GM23338 (cell line): ENCODE data around the gene AZGP1. TPM values are rescaled to one million over a fixed set of nuclear protein-coding genes. Genes with fewer than 3 reads are reported as not detected.
"Not testable (repeated sequence)": the region's sequence is repeated elsewhere in the genome, so short reads cannot be mapped to it uniquely, and the experiment has no call there.

Experiments
- ATAC-seq: fragments of 200-7000 bp; cut with Tn5 transposase; 3 replicates; pipeline ENCODE4 v1.9.1; 2020
- DNase-seq: peaks from one replicate; pipeline ENCODE4 v3.0.0-alpha.2; 2015; ENCODE audit warnings: low spot score
- H2AFZ ChIP-seq: fragments of 200-600 bp; sonication (generic); 2 replicates; pipeline ENCODE4 v1.8.0; 2016; ENCODE audit warnings: antibody characterized with exemption, mild to moderate bottlenecking, moderate library complexity
- H3F3A ChIP-seq: fragments of 200-600 bp; sonication (generic); replicated peaks from 2 replicates; pipeline ENCODE4 v1.8.0; 2017; ENCODE audit warnings: antibody characterized with exemption, mixed run types, low read depth
- H3K27ac ChIP-seq: fragments of 200-600 bp; sonication (generic); 2 replicates; pipeline ENCODE4 v1.6.1; 2016; ENCODE audit warnings: low read depth
- H3K27me3 ChIP-seq: fragments of 200-600 bp; sonication (generic); 2 replicates; pipeline ENCODE4 v1.8.0; 2016; ENCODE audit warnings: mild to moderate bottlenecking, mixed run types, moderate library complexity; ENCODE audit not compliant: insufficient read depth
- H3K36me3 ChIP-seq: fragments of 200-600 bp; sonication (generic); 2 replicates; pipeline ENCODE4 v1.8.0; 2016; ENCODE audit warnings: mild to moderate bottlenecking; ENCODE audit not compliant: insufficient read depth
- H3K4me1 ChIP-seq: fragments of 200-600 bp; sonication (generic); 2 replicates; pipeline ENCODE4 v1.8.0; 2016; ENCODE audit warnings: mild to moderate bottlenecking, moderate library complexity; ENCODE audit not compliant: insufficient read depth
- H3K4me2 ChIP-seq: fragments of 200-600 bp; sonication (generic); 2 replicates; pipeline ENCODE4 v1.7.1; 2017; ENCODE audit warnings: mixed run types
- H3K4me3 ChIP-seq: fragments of 200-600 bp; sonication (generic); 2 replicates; pipeline ENCODE4 v1.6.1; 2016; ENCODE audit warnings: mixed run types
- H3K79me2 ChIP-seq: fragments of 200-600 bp; sonication (generic); replicated peaks from 2 replicates; pipeline ENCODE4 v1.8.0; 2017; ENCODE audit warnings: mild to moderate bottlenecking; ENCODE audit not compliant: insufficient read depth
- H3K9me2 ChIP-seq: fragments of 200-600 bp; sonication (generic); 2 replicates; pipeline ENCODE4 v1.8.0; 2017; ENCODE audit not compliant: insufficient read depth
- H4K20me1 ChIP-seq: fragments of 200-600 bp; sonication (generic); replicated peaks from 2 replicates; pipeline ENCODE4 v1.8.0; 2017; ENCODE audit warnings: mild to moderate bottlenecking; ENCODE audit not compliant: insufficient read depth
- H3K27ac Mint-ChIP-seq: 2 replicates; pipeline ENCODE4 v1.8.0; 2020; ENCODE audit warnings: inconsistent platforms, mild to moderate bottlenecking, moderate library complexity, mixed read lengths
- H3K27me3 Mint-ChIP-seq: 3 replicates; pipeline ENCODE4 v1.8.0; 2022; ENCODE audit warnings: low read depth, mild to moderate bottlenecking, moderate library complexity, mixed read lengths, inconsistent platforms; ENCODE audit not compliant: insufficient read depth, poor library complexity
- H3K36me3 Mint-ChIP-seq: 3 replicates; pipeline ENCODE4 v1.8.0; 2021; ENCODE audit warnings: low read depth, mild to moderate bottlenecking, inconsistent platforms, moderate library complexity, mixed read lengths
- H3K4me1 Mint-ChIP-seq: 3 replicates; pipeline ENCODE4 v1.8.0; 2020; ENCODE audit warnings: mild to moderate bottlenecking, inconsistent platforms, mixed read lengths
- H3K4me3 Mint-ChIP-seq: 3 replicates; pipeline ENCODE4 v1.8.0; 2021; ENCODE audit warnings: moderate library complexity, mild to moderate bottlenecking, inconsistent platforms, mixed read lengths
- H3K9me3 Mint-ChIP-seq: 3 replicates; pipeline ENCODE4 v1.8.0; 2020; ENCODE audit warnings: moderate library complexity, mild to moderate bottlenecking, inconsistent platforms, mixed read lengths
- CREB1 ChIP-seq: fragments of 250-450 bp; sonication (Bioruptor Pico); IDR thresholded peaks from 2 replicates; pipeline ENCODE4 v1.5.0; 2020; ENCODE audit warnings: low read depth, mild to moderate bottlenecking, moderate library complexity
- EZH2 ChIP-seq: fragments of 200-600 bp; sonication (generic); IDR thresholded peaks from one replicate; pipeline ENCODE4 v1.8.0; 2017; ENCODE audit warnings: antibody characterized with exemption, mild to moderate bottlenecking, low read depth; ENCODE audit not compliant: unreplicated experiment
- EZH2phosphoT487 ChIP-seq: fragments of 200-600 bp; sonication (generic); IDR thresholded peaks from one replicate; pipeline ENCODE4 v1.8.1; 2018; ENCODE audit warnings: antibody characterized with exemption; ENCODE audit not compliant: unreplicated experiment
- JUNB ChIP-seq: IDR thresholded peaks from one replicate; pipeline ENCODE4 v1.6.1; 2016; ENCODE audit warnings: antibody characterized with exemption; ENCODE audit not compliant: unreplicated experiment
- NANOG ChIP-seq: IDR thresholded peaks from 2 replicates; pipeline ENCODE4 v1.6.1; 2016; ENCODE audit warnings: antibody characterized with exemption, borderline replicate concordance
- POLR2AphosphoS5 ChIP-seq: IDR thresholded peaks from 2 replicates; pipeline ENCODE4 v1.6.1; 2016; ENCODE audit warnings: antibody characterized with exemption, low read depth
- STAT1 ChIP-seq: IDR thresholded peaks from one replicate; pipeline ENCODE4 v1.6.1; 2016; ENCODE audit warnings: antibody characterized with exemption; ENCODE audit not compliant: unreplicated experiment
- ZNF331 ChIP-seq: fragments of 250-450 bp; sonication (Bioruptor Pico); IDR thresholded peaks from 2 replicates; pipeline ENCODE4 v1.5.0; 2020; ENCODE audit warnings: low read depth, mild to moderate bottlenecking, moderate library complexity
- polyA plus RNA-seq: library from polyadenylated mRNA; unstranded; fragments of >200 nt; fragmentation: Nextera tagmentation; extraction: Ambion mirVana; gene quantifications from 2 replicates; pipeline ENCODE4 v1.2.1, GENCODE V29; 2016
- total RNA-seq: library from RNA; depleted of rRNA; stranded (reverse); fragments of >200 nt; shearing (Covaris generic); gene quantifications from 2 replicates; pipeline ENCODE4 v1.2.3, GENCODE V29; 2014
- TF ChIP-seq, protein P1 (sequence below): fragments of 250-450 bp; sonication (Bioruptor Pico); IDR thresholded peaks from 2 replicates; pipeline ENCODE4 v1.5.0; 2020; ENCODE audit warnings: mild to moderate bottlenecking, moderate library complexity
- TF ChIP-seq, protein P2 (sequence below): IDR thresholded peaks from 2 replicates; pipeline ENCODE4 v1.6.1; 2016; ENCODE audit warnings: antibody characterized with exemption

AZGP1 gene
- total and polyA plus RNA-seq, 2 experiments from 2014 or later: 0.17 to 1.3 TPM

DNA sequence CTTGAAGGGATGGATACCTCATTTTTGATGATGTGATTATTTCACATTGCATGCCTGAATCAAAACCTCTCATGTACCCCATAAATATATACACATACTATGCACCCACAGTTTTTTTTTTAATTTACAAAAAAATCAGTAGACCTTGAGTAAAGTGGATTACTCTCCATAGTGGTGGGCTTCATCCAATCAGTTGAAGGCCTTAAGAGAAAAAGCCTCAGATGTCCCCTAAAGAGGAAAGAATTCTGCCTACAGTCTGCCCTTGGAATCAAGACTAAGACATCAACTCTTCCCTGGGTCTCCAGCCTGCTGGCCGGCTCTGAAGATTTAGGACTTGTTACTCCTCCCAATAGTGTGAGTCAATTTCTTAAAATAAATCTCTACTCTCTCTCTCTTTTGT, 1.1 kb downstream of the AZGP1 start:
- H3K27ac ChIP-seq: no peak overlapping the region

DNA sequence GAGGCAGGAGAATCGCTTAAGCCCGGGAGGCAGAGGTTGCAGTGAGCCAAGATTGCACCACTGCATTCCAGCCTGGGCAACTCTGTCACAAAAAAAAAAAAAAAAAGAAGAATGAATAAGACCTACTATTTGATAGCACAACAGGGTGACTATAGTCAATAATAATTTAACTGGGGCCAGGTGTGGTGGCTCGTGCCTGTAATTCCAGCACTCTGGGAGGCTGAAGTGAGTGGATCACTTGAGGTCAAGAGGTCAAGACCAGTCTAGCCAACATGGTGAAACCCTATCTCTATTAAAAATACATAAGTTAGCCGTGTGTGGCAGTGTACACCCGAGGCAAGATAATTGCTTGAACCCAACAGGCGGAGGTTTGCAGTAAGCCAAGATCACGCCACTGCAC, 2.0 kb downstream of the AZGP1 start:
- H3K4me3 ChIP-seq, H3F3A ChIP-seq, H4K20me1 ChIP-seq, ATAC-seq, H3K9me2 ChIP-seq, H3K27me3 ChIP-seq, H3K27me3 Mint-ChIP-seq, H3K4me1 ChIP-seq, H3K36me3 Mint-ChIP-seq, H3K4me1 Mint-ChIP-seq, H3K9me3 Mint-ChIP-seq, DNase-seq, H3K27ac ChIP-seq, H3K79me2 ChIP-seq, H3K27ac Mint-ChIP-seq, H2AFZ ChIP-seq, H3K4me3 Mint-ChIP-seq, H3K4me2 ChIP-seq, H3K36me3 ChIP-seq: not testable (repeated sequence)

More for the DNA sequence above, 1.1 kb downstream of the AZGP1 start:
- ATAC-seq (no peak), DNase-seq (no peak)
- no peaks in the 10 kb centered on the region for H3K9me3 Mint-ChIP-seq
- Histone ChIP-seq H4K20me1 (no peaks in the 10 kb centered on the region), H2AFZ (no peak overlapping the region), H3K36me3 (no peaks in the 10 kb centered on the region), H3K27me3 (no peaks in the 10 kb centered on the region), H3K4me1 (peaks cover 3% of the 10 kb centered on the region; the same call in 1 of the 2 replicates), H3K4me2 (no peak overlapping the region), H3F3A (no peaks in the 10 kb centered on the region), H3K4me3 (no peak overlapping the region), H3K79me2 (no peaks in the 10 kb centered on the region), H3K9me2 (peaks cover 6% of the 10 kb centered on the region; the same call in 1 of the 2 replicates)
- no peak overlapping the region for H3K4me3 Mint-ChIP-seq
- TF ChIP-seq NANOG (no peak), EZH2phosphoT487 (no peak), STAT1 (no peak), POLR2AphosphoS5 (no peak), CREB1 (CRISPR knock-in tag) (no peak), JUNB (no peak), EZH2 (no peak), ZNF331 (no peak)
- TF ChIP-seq, protein P1, sequence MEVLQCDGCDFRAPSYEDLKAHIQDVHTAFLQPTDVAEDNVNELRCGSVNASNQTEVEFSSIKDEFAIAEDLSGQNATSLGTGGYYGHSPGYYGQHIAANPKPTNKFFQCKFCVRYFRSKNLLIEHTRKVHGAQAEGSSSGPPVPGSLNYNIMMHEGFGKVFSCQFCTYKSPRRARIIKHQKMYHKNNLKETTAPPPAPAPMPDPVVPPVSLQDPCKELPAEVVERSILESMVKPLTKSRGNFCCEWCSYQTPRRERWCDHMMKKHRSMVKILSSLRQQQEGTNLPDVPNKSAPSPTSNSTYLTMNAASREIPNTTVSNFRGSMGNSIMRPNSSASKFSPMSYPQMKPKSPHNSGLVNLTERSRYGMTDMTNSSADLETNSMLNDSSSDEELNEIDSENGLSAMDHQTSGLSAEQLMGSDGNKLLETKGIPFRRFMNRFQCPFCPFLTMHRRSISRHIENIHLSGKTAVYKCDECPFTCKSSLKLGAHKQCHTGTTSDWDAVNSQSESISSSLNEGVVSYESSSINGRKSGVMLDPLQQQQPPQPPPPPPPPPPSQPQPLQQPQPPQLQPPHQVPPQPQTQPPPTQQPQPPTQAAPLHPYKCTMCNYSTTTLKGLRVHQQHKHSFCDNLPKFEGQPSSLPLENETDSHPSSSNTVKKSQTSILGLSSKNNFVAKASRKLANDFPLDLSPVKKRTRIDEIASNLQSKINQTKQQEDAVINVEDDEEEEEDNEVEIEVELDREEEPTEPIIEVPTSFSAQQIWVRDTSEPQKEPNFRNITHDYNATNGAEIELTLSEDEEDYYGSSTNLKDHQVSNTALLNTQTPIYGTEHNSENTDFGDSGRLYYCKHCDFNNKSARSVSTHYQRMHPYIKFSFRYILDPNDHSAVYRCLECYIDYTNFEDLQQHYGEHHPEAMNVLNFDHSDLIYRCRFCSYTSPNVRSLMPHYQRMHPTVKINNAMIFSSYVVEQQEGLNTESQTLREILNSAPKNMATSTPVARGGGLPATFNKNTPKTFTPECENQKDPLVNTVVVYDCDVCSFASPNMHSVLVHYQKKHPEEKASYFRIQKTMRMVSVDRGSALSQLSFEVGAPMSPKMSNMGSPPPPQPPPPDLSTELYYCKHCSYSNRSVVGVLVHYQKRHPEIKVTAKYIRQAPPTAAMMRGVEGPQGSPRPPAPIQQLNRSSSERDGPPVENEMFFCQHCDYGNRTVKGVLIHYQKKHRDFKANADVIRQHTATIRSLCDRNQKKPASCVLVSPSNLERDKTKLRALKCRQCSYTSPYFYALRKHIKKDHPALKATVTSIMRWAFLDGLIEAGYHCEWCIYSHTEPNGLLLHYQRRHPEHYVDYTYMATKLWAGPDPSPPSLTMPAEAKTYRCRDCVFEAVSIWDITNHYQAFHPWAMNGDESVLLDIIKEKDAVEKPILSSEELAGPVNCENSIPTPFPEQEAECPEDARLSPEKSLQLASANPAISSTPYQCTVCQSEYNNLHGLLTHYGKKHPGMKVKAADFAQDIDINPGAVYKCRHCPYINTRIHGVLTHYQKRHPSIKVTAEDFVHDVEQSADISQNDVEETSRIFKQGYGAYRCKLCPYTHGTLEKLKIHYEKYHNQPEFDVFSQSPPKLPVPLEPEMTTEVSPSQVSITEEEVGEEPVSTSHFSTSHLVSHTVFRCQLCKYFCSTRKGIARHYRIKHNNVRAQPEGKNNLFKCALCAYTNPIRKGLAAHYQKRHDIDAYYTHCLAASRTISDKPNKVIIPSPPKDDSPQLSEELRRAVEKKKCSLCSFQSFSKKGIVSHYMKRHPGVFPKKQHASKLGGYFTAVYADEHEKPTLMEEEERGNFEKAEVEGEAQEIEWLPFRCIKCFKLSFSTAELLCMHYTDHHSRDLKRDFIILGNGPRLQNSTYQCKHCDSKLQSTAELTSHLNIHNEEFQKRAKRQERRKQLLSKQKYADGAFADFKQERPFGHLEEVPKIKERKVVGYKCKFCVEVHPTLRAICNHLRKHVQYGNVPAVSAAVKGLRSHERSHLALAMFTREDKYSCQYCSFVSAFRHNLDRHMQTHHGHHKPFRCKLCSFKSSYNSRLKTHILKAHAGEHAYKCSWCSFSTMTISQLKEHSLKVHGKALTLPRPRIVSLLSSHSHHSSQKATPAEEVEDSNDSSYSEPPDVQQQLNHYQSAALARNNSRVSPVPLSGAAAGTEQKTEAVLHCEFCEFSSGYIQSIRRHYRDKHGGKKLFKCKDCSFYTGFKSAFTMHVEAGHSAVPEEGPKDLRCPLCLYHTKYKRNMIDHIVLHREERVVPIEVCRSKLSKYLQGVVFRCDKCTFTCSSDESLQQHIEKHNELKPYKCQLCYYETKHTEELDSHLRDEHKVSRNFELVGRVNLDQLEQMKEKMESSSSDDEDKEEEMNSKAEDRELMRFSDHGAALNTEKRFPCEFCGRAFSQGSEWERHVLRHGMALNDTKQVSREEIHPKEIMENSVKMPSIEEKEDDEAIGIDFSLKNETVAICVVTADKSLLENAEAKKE (CRISPR knock-in tag): no peak
- TF ChIP-seq, protein P2, sequence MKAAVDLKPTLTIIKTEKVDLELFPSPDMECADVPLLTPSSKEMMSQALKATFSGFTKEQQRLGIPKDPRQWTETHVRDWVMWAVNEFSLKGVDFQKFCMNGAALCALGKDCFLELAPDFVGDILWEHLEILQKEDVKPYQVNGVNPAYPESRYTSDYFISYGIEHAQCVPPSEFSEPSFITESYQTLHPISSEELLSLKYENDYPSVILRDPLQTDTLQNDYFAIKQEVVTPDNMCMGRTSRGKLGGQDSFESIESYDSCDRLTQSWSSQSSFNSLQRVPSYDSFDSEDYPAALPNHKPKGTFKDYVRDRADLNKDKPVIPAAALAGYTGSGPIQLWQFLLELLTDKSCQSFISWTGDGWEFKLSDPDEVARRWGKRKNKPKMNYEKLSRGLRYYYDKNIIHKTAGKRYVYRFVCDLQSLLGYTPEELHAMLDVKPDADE: no peak
- no peak overlapping the region for H3K27ac Mint-ChIP-seq
- peaks cover 5% of the 10 kb centered on the region for H3K27me3 Mint-ChIP-seq
- H3K36me3 Mint-ChIP-seq: no peaks in the 10 kb centered on the region; the same call in 2 of the 3 replicates
- H3K4me1 Mint-ChIP-seq: peaks cover 7% of the 10 kb centered on the region
